Hepatocyte (in vitro differentiated cells): ENCODE results near the gene ARHGDIG.
"Not testable (repeated sequence)": the region's sequence is repeated elsewhere in the genome, so short reads cannot be mapped to it uniquely, and the experiment has no call there.

Experiments
- CTCF ChIP-seq: fragments of 200-600 bp; sonication (generic); IDR thresholded peaks from 2 replicates; pipeline ENCODE4 v1.5.1; 2016; ENCODE audit warnings: antibody characterized with exemption, mild to moderate bottlenecking; ENCODE audit not compliant: poor library complexity
- EZH2 ChIP-seq: fragments of 200-600 bp; sonication (generic); IDR thresholded peaks from 2 replicates; pipeline ENCODE4 v1.6.1; 2016; ENCODE audit warnings: antibody characterized with exemption, mild to moderate bottlenecking, borderline replicate concordance
- EZH2phosphoT487 ChIP-seq: fragments of 200-600 bp; sonication (generic); IDR thresholded peaks from one replicate; pipeline ENCODE4 v1.6.1; 2018; ENCODE audit warnings: antibody characterized with exemption, mild to moderate bottlenecking, low read depth, moderate library complexity; ENCODE audit not compliant: unreplicated experiment, severe bottlenecking

- not testable (repeated sequence) for TF ChIP-seq CTCF, EZH2, EZH2phosphoT487
These were observed 50.9 kb downstream of the ARHGDIG start for GRCh38 chr16:331181-331814.
